ENCODE data around the gene ARFRP1. TPM values are rescaled to one million over a fixed set of nuclear protein-coding genes. Genes with fewer than 3 reads are reported as not detected.

Gene ARFRP1
- total and polyA plus RNA-seq, 7 donors, result 26.8 to 70.2 (median 38.7) TPM

DNA sequence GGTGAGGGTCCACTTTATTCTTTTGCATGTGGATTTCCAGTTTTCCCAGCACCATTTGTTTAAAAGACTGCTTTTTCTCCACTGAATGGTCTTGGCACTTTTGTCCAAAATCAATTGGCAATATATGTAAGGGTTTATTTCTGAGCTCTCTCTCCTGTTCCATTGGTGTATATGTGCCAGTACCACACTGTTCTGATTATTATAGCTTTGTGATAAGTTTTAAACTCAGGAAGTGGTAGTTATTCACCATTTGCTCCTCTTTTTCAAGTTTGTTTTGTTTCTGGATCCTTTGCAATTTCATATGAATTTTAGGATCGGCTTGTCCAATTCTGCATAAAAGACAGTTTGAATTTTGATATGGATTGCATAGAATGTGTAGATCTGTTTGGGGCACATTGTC is 4.4 kb upstream of the ARFRP1 start:
- TF ChIP-seq POLR2AphosphoS5 (IDR thresholded peaks at IDR 0.05) (no peak), POLR2A (IDR thresholded peaks at IDR 0.05) (no peak), EP300 (IDR thresholded peaks at IDR 0.05) (no peak)
- TF ChIP-seq, protein P1, sequence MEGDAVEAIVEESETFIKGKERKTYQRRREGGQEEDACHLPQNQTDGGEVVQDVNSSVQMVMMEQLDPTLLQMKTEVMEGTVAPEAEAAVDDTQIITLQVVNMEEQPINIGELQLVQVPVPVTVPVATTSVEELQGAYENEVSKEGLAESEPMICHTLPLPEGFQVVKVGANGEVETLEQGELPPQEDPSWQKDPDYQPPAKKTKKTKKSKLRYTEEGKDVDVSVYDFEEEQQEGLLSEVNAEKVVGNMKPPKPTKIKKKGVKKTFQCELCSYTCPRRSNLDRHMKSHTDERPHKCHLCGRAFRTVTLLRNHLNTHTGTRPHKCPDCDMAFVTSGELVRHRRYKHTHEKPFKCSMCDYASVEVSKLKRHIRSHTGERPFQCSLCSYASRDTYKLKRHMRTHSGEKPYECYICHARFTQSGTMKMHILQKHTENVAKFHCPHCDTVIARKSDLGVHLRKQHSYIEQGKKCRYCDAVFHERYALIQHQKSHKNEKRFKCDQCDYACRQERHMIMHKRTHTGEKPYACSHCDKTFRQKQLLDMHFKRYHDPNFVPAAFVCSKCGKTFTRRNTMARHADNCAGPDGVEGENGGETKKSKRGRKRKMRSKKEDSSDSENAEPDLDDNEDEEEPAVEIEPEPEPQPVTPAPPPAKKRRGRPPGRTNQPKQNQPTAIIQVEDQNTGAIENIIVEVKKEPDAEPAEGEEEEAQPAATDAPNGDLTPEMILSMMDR (IDR thresholded peaks at IDR 0.05), result no peak
- intact Hi-C loops (cut with DNase I), result no loop called here
- no peak for DNase-seq
- Histone ChIP-seq H3K9me3 (peaks cover 0 to 4% (median 0%) of the 10 kb centered on the region in 4 donors), H3K4me1 (peaks cover 0 to 16% (median 15%) of the 10 kb centered on the region in 4 donors), H3K4me3 (no peak overlapping the region), H3K27me3 (no peaks in the 10 kb centered on the region), H3K36me3 (peaks cover 0 to 75% (median 13%) of the 10 kb centered on the region in 4 donors), H3K27ac (no peak overlapping the region)
- WGBS, 2 donors, result 95 to 99% methylated on average over 1 of the region's 1 CpG

DNA sequence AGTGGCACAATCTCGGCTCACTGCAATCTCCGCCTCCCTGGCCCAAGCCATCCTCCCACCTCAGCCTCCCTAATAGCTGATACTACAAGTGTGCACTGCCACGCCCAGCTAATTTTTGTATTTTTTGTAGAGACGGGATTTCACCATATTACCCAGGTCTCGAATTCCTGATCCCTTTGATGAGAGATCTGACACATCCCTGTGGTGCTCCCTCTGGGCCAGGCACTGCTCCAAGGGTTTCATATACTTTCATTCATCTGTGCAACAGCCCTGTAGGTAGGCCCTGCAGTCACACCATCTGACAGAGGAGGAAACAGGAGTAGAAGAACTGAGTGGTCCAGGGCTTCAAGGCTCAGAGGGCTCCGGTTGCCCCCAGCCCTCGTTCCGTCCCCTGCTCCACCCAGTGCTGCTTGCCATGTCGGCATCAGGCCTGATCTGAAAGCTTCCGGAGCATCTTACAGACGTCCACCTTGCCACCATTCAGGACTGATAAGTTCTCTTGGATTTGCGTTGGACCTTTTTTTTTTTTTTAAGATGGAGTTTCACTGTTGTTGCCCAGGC is 3.4 kb upstream of the ARFRP1 start:
- no peak overlapping the region for H3K4me3 ChIP-seq
- TF ChIP-seq EP300 (IDR thresholded peaks at IDR 0.05) (no peak), POLR2A (IDR thresholded peaks at IDR 0.05) (no peak), POLR2AphosphoS5 (IDR thresholded peaks at IDR 0.05) (no peak)
- TF ChIP-seq, protein P1 (IDR thresholded peaks at IDR 0.05), result no peak
- peaks cover 0 to 4% (median 0%) of the 10 kb centered on the region in 4 donors for H3K9me3 ChIP-seq
- intact Hi-C loops (cut with DNase I), result no loop called here
- no peaks in the 10 kb centered on the region for H3K27me3 ChIP-seq
- H3K36me3 ChIP-seq, result peaks cover 0 to 74% (median 17%) of the 10 kb centered on the region in 4 donors
- H3K27ac ChIP-seq, result no peak overlapping the region
- H3K4me1 ChIP-seq, result peaks cover 0 to 26% (median 24%) of the 10 kb centered on the region in 4 donors
- WGBS, 2 donors, result 83 to 91% methylated on average over 12 of the region's 12 CpGs
- peak; percentile 41 for DNase-seq

DNA sequence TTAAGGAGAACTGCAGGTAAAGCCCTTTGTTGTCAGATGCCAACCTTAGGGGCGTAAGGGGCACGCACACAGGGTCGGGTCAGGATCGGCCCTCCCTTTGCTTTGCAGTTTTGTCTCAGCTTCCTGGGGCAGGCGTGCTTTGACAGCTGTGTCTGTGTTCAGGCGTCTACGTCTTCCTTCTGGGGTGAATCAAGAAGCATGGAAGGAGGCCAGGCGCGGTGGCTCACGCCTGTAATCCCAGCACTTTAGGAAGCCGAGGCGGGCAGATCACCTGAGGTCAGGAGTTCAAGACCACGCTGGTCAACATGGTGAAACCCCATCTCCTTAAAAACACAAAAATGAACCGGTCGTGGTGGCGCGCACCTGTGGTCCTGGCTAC is 1.4 kb upstream of the ARFRP1 start:
- TF ChIP-seq POLR2AphosphoS5 (IDR thresholded peaks at IDR 0.05) (no peak), EP300 (IDR thresholded peaks at IDR 0.05) (no peak)
- TF ChIP-seq, protein P1 (IDR thresholded peaks at IDR 0.05), result no peak
- Histone ChIP-seq H3K4me1 (peaks cover 0 to 29% (median 25%) of the 10 kb centered on the region in 4 donors), H3K9me3 (no peaks in the 10 kb centered on the region), H3K4me3 (peak overlapping the region in 2 of 4 donors; percentile 89 to 92), H3K27me3 (no peaks in the 10 kb centered on the region), H3K27ac (peak overlapping the region in 1 of 4 donors; percentile 93), H3K36me3 (peaks cover 0 to 78% (median 16%) of the 10 kb centered on the region in 4 donors)
- WGBS, 2 donors, result 93 to 95% methylated on average over 17 of the region's 17 CpGs
- intact Hi-C loops (cut with DNase I), result loop anchor here (5.0 kb wide), 1 partner anchor 52 kb away; the partner anchor contains the start of gene RTEL1
- peak; percentile 59 for DNase-seq

DNA sequence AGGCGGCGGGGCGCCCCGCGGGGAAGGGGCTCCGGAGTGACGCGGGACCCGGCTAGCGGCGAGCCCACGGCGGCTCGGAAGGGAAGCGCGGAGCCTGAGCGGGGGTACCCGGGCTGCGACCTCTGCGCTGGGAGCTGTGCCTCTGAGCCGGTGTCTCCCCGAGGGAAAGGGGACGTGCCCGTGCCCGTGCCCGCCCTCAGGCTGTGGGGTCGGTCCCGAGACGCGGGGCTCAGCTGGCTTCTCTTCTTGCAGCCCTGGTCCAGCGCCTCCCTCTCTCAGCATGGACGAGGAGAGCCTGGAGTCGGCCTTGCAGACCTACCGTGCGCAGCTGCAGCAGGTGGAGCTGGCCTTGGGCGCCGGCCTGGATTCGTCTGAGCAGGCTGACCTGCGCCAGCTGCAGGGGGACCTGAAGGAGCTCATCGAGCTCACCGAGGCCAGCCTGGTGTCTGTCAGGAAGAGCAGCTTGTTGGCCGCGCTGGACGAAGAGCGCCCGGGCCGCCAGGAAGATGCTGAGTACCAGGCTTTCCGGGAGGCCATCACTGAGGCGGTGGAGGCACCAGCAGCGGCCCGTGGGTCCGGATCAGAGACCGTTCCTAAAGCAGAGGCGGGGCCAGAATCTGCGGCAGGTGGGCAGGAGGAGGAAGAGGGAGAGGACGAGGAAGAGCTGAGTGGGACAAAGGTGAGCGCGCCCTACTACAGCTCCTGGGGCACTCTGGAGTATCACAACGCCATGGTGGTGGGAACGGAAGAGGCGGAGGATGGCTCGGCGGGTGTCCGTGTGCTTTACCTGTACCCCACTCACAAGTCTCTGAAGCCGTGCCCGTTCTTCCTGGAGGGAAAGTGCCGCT is 749 bp upstream of the ARFRP1 start:
- Histone ChIP-seq H3K9me3 (no peaks in the 10 kb centered on the region), H3K27me3 (no peaks in the 10 kb centered on the region), H3K4me3 (peak overlapping the region; percentile 60 to 92 (median 78)), H3K36me3 (peaks cover 0 to 78% (median 16%) of the 10 kb centered on the region in 4 donors), H3K4me1 (peaks cover 0 to 29% (median 25%) of the 10 kb centered on the region in 4 donors), H3K27ac (peak overlapping the region; percentile 87 to 93 (median 91))
- WGBS, 2 donors, result 17 to 24% methylated on average over 67 of the region's 67 CpGs
- intact Hi-C loops (cut with DNase I), result loop anchor here (5.0 kb wide), 1 partner anchor 51 kb away; the partner anchor contains the start of gene RTEL1
- peak; percentile 68 for DNase-seq
- TF ChIP-seq EP300 (IDR thresholded peaks at IDR 0.05) (no peak), POLR2A (IDR thresholded peaks at IDR 0.05) (no peak), POLR2AphosphoS5 (IDR thresholded peaks at IDR 0.05) (no peak)
- TF ChIP-seq, protein P1 (IDR thresholded peaks at IDR 0.05), result no peak
